GM12872 (cell line): ENCODE results near the gene ZC3H12D.
A peak's percentile ranks its signal among the peaks of the same experiment; 100 is the strongest.

Experiments
- CTCF ChIP-seq: IDR thresholded peaks from 3 replicates; pipeline ENCODE4 v1.5.1; 2011; ENCODE audit warnings: low read depth, mild to moderate bottlenecking, low read length, moderate library complexity; ENCODE audit not compliant: insufficient read depth

ZC3H12D gene

DNA sequence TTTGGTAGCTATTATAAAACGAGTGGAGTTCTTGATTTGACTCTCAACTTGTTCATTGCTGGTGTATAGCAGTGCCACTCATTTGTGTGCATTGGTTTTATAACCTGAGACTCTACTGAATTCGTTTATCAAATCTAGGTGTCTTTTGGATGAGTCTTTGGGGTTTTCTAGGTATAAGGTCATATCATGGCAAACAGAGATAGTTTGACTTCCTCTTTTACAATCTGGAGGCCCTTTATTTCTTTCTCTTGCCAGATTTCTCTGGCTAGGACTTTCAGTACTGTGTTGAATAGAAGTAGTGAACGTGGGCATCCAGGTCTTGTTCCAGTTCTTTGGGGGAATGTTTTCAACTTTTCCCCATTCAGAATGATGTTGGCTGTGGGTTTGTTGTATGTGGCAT is 46.0 kb downstream of the ZC3H12D start:
- no peak for TF ChIP-seq CTCF

GRCh38 chr6:149437212-149437611 is 47.6 kb downstream of the ZC3H12D start:
- TF ChIP-seq CTCF: no peak

DNA sequence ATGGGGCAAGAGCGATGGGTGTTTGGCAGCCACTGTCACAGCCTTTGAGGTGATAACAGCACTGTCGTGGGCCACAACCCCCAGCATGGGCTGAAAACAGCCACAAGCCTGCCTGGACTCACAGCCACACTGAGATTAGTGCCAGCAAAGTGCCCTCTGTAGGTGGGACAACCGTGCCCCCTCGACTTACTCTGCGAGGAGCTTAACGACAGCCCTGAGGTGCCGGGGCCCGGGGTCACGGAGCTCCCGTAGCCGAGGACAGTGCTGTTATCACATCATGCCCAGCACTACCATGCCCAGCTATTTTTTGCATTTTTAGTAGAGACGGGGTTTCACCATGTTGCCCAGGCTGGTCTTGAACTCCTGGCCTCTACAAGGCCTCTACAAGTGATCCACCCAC is 48.2 kb downstream of the ZC3H12D start:
- TF ChIP-seq CTCF: no peak

DNA sequence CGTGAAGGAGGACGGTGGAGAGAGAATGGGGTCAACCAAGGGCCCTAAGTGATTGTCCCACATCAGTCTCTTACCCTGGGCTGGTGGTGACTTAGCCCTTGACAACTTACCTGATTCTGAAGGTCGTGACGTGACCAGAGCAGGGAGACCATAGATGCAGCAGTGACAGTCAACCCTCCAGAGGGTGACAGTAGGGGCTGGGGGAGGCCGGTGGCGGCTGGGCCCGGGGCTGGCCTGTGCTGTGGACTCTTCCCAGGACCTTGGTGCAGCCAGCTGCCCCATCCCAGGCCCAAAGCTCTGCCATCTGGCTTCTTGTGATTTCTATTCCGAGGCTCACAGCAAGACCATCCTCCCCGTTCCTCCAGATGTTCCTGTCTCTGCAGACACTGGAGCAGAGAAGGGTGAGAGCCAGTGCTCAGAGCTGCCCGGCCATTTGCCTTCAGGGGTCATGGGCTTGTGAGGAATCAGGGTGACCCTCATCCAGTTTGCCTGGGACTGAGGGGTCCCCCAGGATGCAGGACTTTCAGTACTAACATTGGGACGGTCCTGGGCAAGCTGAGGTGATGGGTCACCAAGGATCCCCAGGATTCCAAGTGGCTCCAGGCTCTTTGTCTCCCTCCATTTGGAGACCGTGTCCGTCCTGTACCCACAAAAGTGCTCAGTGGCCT is 48.8 kb downstream of the ZC3H12D start:
- TF ChIP-seq CTCF: no peak

GRCh38 chr6:149433881-149434280 is 50.9 kb downstream of the ZC3H12D start:
- TF ChIP-seq CTCF: no peak

- TF ChIP-seq CTCF: no peak
These were observed 51.4 kb downstream of the ZC3H12D start for GRCh38 chr6:149433405-149433804.

GRCh38 chr6:149431905-149432775 is 52.7 kb downstream of the ZC3H12D start:
- peak; percentile 94 for TF ChIP-seq CTCF
